ENCODE data around the gene HSPA4L.
A peak's percentile ranks its signal among the peaks of the same experiment; 100 is the strongest.

GRCh38 chr4:127732623-127733328 is 49.3 kb upstream of the HSPA4L start:
- TF ChIP-seq CTCF (IDR thresholded peaks at IDR 0.05), result peak; percentile 9
- TF ChIP-seq EZH2 (IDR thresholded peaks at IDR 0.05; ENCODE audit: borderline replicate concordance, insufficient read depth, low read depth, low read length, poor library complexity, severe bottlenecking), result no peak
